Measurements from ENCODE around the gene VWCE.

Gene VWCE

GRCh38 chr11:61331651-61332050 lies 36.5 kb upstream of the VWCE start:
- in situ Hi-C loops (cut with MboI; ENCODE audit: low sequenced_read_pairs): no loop called here

DNA sequence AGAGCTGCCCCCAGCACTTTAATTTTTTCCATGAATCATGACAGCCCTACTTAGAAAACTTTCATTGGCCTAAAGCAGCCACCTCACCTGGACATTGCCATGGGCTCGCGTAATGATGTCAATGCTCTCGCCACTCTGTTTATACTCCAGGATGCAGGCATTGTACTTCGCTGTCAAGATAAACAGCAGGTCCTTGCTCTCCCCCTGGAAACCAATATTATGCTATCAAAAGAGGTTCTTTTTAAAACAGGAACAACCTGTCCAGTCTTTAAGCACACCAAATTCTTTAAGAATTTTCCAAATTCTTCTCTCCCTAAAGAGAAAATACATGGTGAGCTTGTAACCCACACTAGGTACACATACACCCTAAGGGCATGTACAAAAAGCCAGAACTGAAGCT lies 34.8 kb upstream of the VWCE start:
- in situ Hi-C loops (cut with MboI; ENCODE audit: low sequenced_read_pairs): no loop called here

DNA sequence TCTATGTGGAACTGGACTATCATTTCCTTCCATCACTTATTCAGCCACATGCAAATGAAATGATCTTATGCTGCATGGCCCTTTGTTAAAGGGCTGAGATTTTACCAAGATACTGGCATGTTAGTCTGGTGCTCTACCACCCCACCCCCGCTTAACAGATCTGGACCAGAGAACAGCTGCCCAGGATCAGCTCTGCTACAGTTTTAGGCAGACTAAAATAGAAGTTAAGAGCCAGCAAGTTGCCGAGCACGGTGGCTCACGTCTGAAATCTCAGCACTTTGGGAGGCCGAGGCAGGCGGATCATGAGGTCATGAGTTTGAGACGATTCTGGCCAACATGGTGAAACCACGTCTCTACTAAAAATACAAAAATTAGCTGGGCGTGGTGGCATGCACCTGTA lies 33.2 kb upstream of the VWCE start:
- in situ Hi-C loops (cut with MboI; ENCODE audit: low sequenced_read_pairs): no loop called here

DNA sequence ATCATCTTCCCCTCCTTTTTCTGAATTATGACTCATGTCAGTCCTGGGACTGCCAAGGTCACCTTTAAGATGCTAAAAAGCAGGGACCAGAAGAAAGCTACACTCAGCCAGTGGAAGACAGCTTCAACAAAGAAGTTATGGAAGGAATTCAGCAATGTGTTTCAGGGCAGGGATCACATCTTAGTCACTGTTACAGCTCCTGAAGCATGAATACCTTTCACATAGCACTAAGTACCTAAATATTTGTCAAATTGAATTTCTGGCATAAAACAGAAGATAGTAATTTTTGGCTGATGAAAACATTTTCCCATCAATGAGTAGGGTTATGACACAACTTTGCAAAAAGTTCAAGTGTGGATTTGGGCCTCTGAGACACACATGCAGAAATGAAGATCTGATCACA lies 32.6 kb upstream of the VWCE start:
- in situ Hi-C loops (cut with MboI; ENCODE audit: low sequenced_read_pairs): no loop called here

DNA sequence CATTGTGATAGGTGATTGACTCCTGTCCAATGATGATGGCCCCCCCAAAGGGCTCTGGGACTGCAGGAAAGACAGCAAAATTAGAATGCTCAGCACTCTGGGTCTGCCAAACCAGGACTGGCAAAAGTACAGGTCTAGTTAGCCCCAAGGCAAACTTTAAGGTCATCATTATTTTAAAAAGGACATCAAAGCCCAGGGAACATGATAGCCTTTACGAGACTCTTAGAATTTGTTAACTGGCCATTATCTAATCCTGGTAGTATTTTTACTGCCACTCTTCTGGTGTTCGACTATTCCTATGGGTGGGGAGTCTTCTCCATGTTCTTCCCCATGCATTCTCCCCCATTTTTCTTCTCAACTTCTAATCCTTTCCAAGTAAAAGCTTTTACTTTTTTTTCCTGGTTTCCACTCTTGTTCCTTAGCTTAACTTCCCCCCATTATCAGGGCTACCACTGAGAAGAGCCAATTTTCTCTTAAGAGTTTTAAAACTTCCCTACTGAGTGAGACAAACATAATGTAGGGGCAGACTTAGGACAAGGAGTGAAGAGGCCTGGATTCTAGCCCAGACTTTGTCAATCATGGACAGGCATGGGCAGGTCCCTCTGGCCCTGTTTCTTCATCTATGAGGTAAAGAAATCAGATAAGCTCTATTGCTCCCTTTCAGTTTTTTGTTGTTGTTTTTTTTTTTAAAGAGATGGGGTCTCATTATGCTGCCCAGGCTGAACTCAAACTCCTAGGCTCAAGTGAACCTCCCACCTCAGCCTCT lies 30.7 kb upstream of the VWCE start:
- in situ Hi-C loops (cut with MboI; ENCODE audit: low sequenced_read_pairs): no loop called here

DNA sequence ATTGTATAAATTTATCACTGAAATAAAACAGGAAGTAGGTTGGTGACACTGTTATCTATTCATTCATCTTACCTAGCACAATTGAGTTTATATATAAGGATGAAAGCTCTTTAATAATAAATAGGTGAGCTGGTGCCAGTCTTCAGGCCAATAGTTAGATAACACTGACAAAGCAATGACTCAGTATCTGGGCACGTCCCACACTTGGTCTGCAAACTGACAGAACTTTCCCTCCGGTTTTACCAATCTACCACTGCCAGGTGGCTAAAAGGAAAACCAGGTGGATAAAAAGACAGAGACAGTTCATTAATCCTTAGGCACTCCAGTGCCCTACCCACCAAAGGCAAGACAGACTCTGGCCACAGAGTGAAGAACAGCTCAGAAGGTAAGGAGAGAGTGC lies 20.1 kb upstream of the VWCE start:
- in situ Hi-C loops (cut with MboI; ENCODE audit: low sequenced_read_pairs): no loop called here

DNA sequence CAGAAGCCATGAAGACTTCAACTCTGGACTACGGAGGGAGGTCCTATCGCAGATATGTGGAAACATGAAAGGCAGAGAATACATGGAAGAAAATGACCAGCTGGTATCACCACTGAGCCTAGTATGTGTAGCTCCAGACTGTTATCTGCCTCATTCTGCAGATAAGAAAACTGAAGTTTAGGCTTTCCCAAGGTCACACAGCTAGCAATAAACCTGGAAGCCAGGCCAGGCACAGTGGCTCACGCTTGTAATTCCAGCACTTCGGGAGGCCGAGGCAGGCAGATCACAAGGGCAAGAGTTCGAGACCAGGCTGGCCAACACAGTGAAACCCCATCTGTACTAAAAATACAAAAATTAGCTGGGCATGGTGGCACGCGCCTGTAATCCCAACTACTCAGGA lies 15.6 kb upstream of the VWCE start:
- in situ Hi-C loops (cut with MboI; ENCODE audit: low sequenced_read_pairs): no loop called here

DNA sequence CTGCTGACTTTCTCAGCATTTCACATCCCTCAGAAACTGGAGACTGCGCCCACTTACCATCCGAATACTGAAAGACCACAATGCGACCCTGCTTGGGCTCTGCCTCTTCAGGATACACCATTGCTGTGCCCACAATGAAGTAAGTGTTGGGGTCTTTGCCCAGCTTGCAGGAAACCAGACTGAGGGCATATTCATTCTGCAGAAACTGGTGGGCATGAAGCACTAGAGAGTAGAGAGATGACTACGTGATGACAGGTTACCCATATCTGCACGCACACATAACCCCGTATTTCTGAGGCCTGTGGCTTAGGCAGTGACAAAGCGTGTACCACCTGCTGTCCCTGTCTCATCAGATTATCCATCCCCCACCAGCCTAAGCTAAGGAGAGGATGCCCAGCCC lies 14.6 kb upstream of the VWCE start:
- in situ Hi-C loops (cut with MboI; ENCODE audit: low sequenced_read_pairs): no loop called here

GRCh38 chr11:61309141-61309540 lies 14.0 kb upstream of the VWCE start:
- in situ Hi-C loops (cut with MboI; ENCODE audit: low sequenced_read_pairs): no loop called here

GRCh38 chr11:61307354-61307753 lies 12.2 kb upstream of the VWCE start:
- in situ Hi-C loops (cut with MboI; ENCODE audit: low sequenced_read_pairs): no loop called here

- in situ Hi-C loops (cut with MboI; ENCODE audit: low sequenced_read_pairs): no loop called here
These were observed 11.1 kb upstream of the VWCE start for GRCh38 chr11:61306221-61306620.

DNA sequence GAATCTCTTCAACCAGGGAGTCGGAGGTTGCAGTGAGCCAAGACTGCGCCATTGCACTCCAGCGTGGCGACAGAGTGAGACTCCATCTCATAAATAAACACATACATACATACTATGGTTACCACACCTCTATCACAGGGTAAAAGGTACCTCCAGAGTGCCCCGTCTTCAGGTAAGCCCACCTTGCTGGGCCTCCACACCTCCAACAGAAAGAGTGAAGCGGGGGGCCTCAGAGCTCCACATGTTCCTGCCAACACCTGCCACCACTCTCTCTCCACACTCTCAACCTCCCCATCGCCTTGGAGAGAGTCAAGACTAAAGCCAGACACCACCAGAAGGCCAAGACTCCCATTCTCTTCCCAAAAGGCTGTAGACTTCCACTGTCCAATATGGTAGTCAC lies 10.3 kb upstream of the VWCE start:
- in situ Hi-C loops (cut with MboI; ENCODE audit: low sequenced_read_pairs): no loop called here

DNA sequence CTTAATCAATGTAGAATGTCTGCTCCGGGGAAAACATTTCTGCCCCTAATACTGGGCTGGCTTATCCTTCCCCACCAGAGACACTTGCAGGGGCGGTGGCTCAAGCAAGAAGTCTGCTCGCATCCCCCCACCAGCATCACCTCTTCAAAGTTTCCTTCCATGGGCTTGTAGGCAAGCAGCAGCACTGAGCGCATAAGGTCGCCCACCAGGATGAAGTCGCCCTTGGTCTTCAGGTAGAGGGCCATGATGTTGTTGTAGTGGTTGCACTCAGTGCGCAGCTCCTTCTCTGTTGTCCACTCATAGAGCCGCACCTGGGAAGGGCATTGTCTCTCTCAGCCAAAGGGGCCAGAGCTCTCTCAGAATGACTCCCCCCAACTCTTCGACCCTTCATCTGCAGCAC lies 8.6 kb upstream of the VWCE start:
- in situ Hi-C loops (cut with MboI; ENCODE audit: low sequenced_read_pairs): no loop called here

DNA sequence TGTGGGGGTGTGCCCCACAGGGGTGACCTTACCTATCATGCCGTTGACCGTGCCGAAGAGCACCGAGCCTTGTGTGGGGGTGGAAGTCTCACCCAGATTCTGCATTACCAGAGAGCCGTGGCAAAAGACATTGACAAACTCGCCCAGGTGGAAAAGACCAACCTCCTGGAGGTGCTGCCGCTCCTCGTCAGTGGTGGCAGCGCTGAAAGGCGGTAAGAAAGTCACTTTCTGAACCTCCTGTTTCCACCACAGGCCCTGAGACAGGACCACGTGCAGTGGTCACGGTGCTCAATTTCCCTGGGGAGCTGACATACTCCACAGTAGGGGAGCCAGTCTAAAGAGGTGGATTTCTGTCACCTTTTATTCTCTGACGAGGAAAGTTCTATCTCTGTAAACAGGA lies 7.4 kb upstream of the VWCE start:
- in situ Hi-C loops (cut with MboI; ENCODE audit: low sequenced_read_pairs): no loop called here

- in situ Hi-C loops (cut with MboI; ENCODE audit: low sequenced_read_pairs): no loop called here
These were observed 3.6 kb upstream of the VWCE start for GRCh38 chr11:61298663-61299244.

GRCh38 chr11:61297746-61298145 lies 2.6 kb upstream of the VWCE start:
- in situ Hi-C loops (cut with MboI; ENCODE audit: low sequenced_read_pairs): no loop called here

GRCh38 chr11:61297341-61297740 lies 2.2 kb upstream of the VWCE start:
- in situ Hi-C loops (cut with MboI; ENCODE audit: low sequenced_read_pairs): no loop called here

GRCh38 chr11:61295596-61295926 lies 445 bp upstream of the VWCE start:
- in situ Hi-C loops (cut with MboI; ENCODE audit: low sequenced_read_pairs): no loop called here

DNA sequence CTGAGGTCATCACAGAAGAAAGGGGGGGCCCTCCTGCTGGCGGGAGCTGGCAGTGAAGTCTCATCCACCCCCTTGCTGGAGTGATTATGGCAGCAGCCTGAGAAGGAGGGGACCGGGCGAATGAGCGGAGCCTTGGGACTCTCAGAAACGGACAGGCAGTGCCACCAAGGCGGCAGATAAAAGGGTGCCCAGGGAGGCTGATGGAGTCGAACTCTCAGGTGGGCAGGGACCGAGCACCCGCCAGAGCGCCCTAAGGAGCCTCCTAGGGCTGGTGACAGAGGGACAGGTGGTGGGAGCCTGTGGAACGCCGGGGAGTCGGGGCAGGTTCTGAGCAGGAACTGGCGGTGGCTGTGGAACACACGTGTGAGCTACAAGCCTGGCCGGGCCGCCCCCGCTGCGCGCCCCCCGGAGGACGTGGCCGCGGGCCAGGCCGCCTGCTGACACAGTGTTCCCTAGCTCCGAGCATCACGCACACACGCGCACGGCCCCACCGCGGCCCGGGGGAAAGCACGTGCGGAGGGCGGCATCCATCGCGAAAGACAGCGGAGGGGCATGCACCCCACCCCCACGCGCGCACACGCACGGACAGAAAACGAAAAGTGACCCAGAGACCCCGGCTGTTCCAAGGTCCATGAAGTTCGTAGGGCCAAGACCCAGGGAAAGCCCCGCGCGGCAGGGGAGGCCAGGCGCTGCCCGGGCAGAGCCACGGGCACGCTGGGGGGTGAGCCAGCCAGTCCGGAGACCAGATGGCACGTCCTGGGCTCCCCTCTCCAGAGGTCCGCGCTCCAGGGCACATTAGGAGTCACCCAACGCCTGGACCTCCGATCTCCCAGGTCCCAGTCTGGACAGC lies 1.0 kb downstream of the VWCE start:
- in situ Hi-C loops (cut with MboI; ENCODE audit: low sequenced_read_pairs): no loop called here

GRCh38 chr11:61292356-61292755 lies 2.8 kb downstream of the VWCE start:
- in situ Hi-C loops (cut with MboI; ENCODE audit: low sequenced_read_pairs): no loop called here

DNA sequence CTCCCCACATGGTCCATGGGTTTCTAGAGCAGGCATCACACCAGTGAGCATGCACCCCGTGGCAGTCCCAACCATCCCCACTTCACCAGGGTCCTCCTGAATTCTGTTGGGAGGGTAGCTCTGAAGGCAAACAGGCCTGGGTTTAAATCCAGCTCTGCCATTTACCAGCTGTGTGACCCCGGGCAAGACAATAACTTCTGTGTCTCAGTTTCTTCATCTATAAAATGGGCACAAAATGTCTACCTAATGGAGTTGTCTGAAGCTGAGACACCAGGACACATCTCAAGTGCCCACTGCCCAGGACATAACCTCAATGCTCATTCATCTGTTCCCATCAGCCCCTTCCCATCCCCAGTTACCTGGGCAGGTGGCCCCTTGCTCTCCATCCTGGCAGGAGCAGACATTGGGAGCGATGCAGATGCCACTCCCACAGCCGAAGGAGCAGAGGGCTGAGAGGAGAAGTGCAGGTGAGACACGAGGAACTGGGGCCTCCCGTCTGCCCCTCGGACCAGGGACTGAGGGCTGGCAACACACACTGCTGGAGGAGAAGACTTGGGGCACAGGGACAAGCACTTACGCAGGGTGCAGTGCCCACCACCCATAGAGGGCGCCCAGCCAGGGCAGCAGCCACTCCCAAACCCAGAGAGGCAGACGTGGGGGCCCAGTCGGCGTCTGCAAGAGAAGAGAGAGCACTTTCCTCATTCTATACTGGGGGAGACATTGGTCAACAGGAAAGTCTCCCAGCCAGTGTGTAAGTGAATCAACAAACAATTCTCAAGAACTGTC lies 4.0 kb downstream of the VWCE start:
- in situ Hi-C loops (cut with MboI; ENCODE audit: low sequenced_read_pairs): no loop called here

Measured in hTERT RPE-1 (cell line).